Brain pericyte (primary cell): ENCODE data around the gene NXPH1.

Source experiments
- DNase-seq: peaks from one replicate; pipeline ENCODE4 v3.0.0-alpha.2; 2012; ENCODE audit warnings: low read depth, low spot score

Gene NXPH1

GRCh38 chr7:8435590-8436545 is 2.5 kb downstream of the NXPH1 start:
- DNase-seq, result no peak

GRCh38 chr7:8436965-8437364 is 3.6 kb downstream of the NXPH1 start:
- no peak for DNase-seq

GRCh38 chr7:8437606-8438005 is 4.2 kb downstream of the NXPH1 start:
- DNase-seq, result no peak

- no peak for DNase-seq
Observed at GRCh38 chr7:8440670-8441069, 7.3 kb downstream of the NXPH1 start.

GRCh38 chr7:8441106-8441965 is 7.9 kb downstream of the NXPH1 start:
- no peak for DNase-seq

- DNase-seq, result no peak
Observed at GRCh38 chr7:8442051-8442813, 8.8 kb downstream of the NXPH1 start.

- no peak for DNase-seq
Observed at GRCh38 chr7:8442814-8443304, 9.4 kb downstream of the NXPH1 start.

- DNase-seq, result no peak
Observed at GRCh38 chr7:8443576-8444467, 10.4 kb downstream of the NXPH1 start.

- DNase-seq, result no peak
Observed at GRCh38 chr7:8444468-8444769, 11.0 kb downstream of the NXPH1 start.

GRCh38 chr7:8453535-8453934 is 20.1 kb downstream of the NXPH1 start:
- no peak for DNase-seq

GRCh38 chr7:8455426-8455825 is 22.0 kb downstream of the NXPH1 start:
- DNase-seq, result no peak

GRCh38 chr7:8462309-8462708 is 28.9 kb downstream of the NXPH1 start:
- DNase-seq, result no peak

- no peak for DNase-seq
Observed at GRCh38 chr7:8465338-8465737, 31.9 kb downstream of the NXPH1 start.

GRCh38 chr7:8480527-8480926 is 47.1 kb downstream of the NXPH1 start:
- no peak for DNase-seq

- DNase-seq, result no peak
Observed at GRCh38 chr7:8481096-8481495, 47.7 kb downstream of the NXPH1 start.

GRCh38 chr7:8481752-8482446 is 48.5 kb downstream of the NXPH1 start:
- no peak for DNase-seq

- DNase-seq, result no peak
Observed at GRCh38 chr7:8490391-8491045, 57.1 kb downstream of the NXPH1 start.

GRCh38 chr7:8491106-8491505 is 57.7 kb downstream of the NXPH1 start:
- DNase-seq, result no peak
